NCI-H2107 treated with DMSO at 0.1 percent for 48 hours (cell line): ENCODE data around the gene RPP40.

ENCODE experiments used
- DNase-seq: peaks from one replicate; lab custom pipeline; 2025; ENCODE audit not compliant: unreplicated experiment; lab: John Stamatoyannopoulos, UW

The RPP40 gene

DNA sequence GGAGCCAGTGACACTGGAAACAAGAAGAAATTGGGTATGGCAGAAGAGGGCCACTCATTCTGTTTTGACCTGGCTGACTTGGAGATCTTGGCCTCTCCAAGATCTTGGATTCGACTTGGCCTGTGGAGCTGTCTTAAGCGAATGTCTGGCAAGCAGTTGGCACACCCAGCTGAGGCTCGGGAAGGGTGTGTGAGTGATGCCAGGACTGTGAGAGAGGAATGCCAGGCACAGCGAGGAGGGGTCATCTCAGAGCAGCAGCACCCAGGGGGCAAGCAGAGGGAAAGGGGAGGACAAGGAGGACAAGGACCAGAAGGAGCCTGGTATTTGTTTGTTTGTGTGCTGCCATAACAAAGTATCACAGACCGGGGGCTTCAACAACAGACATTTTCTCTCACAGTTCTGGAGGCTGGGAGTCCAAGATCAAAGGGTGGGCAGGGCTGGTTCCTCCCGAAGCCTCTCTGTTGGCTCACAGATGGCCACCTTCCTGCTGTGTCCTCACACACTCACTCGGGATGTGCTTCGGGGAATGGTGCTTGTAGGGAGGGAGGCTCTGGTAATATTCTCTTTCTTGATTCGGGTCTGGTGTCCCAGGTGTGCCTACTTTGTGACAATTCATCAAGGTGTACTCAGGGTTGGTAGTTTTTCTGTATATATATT, 33.0 kb downstream of the RPP40 start:
- no peak for DNase-seq

DNA sequence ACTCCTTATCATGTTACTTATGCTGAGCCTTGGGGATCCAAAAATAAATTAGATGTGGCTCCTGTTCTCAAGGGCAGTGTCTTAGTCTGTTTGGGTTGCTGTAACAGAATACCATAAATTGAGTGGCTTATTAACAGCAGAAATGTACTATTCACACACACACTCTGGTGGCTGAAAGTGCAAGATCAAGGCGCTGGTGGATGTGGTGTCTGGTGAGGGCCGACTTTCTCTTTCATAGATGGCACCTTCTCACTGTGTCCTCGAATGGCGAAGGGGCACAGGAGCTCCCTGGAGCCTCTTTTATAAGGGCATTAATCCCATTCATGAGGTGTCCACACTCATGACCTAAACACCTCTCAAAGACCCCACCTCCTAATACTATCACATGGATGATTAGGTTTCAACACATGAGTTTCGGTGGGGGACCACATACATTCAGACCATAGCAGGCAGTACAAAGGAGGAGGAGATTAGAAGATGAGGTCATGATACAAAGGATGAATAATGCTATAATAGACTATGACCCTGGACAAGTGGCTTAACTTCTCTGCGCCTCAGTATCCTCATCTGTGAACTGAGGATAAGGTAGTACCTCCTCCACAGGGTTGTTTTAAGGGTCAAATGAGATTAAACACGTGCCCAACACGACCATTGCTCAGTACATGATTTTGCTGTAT, 34.1 kb downstream of the RPP40 start:
- no peak for DNase-seq

DNA sequence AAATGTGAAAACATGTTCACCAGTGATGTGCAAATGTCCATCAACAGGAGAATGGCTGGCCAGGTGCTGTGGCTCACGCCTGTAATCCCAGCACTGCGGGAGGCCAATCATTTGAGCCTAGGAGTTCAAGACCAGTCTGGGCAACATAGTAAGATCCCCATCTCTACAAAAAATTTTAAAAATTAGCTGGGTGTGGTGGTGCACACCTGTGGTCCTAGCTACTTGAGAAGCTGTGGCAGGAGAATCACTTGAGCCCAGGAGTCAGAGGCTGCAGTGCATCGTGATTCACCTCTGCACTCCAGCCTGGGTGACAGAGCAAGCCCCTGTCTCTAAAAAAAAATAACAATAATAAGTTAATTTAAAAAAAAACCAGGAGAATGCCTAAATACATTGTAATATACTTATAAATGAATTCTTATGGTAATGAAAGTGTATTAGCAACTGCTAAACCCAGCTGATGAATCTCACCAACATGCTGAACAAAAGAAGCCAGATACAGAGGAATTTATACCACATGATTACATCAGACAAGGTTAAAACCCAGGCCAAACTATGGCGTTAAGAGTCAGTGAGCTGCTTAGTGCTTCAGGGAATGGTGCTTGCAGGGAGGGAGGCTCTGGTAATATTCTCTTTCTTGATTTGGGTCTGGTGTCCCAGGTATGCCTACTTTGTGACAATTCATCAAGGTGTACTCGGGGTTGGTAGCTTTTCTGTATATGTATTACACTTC, 36.4 kb downstream of the RPP40 start:
- DNase-seq, result no peak

DNA sequence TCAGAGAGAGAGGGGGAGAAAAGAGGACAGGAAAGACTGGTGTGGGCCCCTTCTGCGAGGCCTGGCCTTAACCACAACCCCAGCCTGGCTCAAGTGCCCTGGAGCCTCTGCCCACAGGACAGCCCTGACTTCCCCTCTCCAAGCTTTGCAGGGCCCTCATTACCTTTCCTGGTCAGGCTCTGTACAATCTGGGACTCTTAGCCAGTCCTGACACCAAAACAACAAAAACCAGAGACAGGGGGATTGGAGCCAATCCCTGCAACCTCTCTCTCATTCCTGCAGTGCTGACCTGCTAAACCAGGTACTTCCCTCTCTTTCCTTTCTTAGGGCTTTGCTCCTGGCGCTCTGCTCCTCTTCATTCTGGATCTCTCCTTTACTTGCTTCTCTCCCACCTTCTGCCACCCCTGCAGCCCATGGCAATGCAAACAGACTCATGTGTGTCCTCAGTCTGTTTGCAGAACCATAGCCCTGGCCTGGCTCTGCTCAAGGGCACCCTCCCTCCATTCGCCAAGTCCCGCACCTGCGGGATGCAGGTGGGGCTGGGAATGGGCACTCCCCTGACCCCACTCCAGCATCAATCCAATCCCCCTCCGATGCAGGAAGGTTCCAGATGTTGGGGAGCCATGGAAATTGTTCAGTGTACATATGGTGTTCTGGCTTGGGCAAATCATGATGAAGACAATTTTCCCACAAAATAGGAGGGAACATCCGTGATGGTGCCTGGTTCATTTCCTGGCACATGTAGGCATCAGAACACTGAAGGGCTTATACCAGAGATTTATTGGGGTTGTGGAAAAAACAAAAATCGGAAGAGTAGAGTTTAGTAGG, 38.1 kb downstream of the RPP40 start:
- no peak for DNase-seq

DNA sequence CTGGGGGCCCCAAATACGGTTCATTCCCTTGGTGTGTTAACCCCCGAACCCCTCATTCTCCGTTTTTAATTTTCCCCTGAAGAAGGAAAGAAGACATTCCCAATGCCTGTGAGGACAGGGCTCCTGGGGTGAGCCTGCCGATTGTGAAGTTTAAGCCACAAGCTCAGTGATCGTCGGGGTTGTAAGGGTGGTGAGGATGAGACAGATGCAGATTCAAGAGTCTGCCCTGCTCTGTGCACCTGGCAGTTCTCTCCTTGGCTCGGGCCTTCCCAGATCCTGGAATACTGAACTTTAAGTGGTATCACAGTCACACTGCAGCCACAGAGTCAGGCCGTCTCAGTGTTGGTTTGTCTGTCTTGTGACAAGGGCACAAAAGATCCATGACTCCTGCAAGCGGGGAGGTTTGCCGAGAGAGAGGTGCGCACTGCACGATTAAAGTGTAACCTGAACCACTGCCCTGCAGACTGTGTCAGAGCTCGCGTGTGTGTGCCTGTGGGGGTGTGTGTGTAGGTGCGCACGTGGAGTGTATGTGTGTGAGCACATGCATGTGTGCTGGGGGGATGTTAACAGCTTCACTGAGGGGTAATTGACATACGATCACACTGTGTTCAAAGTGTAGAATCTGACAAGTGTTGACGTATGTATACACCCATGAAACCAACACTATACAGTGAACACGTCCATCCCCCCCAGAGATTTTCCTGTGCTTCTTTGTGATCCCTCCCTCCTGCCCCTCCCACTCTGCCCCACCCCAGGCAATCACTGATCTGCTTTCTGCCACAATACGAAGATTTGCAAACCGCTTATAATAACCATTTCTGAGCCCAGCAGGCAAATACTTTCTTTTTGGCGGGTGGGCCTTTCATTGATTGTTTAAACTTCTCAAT, 38.9 kb downstream of the RPP40 start:
- no peak for DNase-seq

DNA sequence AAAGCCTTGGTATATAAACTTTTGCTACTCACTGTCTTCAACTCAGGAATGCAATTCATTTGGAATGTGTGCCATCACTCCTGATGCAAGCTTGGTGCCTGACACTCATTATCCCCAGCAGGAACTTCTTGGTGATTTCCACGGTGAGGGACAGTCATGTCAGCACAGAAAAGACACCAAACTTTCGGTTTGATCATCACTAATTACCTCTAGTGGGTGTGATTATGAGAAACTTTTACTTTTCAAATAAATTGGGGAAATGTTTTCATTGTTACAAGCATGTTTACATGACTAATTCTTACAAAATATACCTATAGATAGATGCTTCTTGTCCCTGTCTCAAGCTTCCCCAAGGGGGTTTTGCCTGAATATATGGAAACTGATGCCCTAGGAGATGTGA, 40.9 kb downstream of the RPP40 start:
- DNase-seq, result no peak

DNA sequence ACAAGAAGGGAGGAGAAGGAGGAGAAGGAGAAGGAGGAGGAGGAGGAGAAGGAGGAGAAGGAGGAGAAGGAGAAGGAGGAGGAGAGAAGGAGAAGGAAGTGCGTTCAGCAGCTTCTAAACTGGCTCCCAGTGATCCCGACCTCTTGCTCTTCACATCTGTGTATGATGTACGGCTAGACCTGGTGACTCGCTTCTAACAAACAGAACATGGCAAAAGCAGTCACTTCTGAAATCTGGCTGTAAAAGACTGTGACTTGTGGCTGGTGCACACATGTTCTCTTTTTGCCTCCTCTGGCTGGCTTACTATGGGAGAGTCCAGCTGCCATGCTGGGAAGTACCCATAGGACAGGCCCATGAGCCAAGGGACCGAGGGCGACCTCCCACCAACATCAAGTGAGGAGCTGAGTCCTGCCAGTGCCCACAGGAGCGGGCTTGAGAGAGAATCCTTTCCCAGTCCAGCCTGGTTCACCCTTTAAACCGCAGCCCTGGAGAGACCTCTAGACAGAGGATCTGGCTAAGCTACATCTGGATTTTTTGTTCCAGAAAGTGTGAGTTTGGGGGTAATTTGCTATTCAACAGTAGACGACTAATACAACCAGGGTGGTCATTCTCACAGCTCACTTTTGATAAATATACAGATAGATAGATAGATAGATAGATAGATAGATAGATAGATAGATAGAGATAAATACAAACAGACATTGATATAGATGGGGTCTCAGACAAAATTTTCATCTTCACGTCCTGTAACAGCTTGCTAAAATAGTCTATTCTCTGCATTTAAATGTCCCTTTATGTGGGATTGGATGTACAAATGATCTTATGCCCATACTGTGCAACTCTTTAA, 42.3 kb downstream of the RPP40 start:
- DNase-seq, result no peak

DNA sequence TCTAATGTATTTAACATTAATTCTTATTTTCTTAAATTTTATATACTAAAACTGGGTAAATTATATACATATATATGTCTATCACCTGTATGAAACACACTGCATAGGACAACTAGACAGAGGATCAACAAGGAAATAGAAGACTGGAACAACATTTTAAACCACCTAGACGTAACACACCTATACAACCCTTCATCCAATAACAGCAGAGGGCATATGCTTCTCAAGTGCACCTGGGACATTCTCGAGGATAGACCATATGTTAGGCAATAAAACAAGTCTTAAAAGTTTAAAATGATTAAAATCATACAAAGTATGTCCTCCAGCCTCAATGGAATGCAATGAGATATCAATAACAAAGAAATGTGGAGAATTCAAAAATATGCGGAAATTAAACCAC, 45.2 kb downstream of the RPP40 start:
- DNase-seq, result no peak

DNA sequence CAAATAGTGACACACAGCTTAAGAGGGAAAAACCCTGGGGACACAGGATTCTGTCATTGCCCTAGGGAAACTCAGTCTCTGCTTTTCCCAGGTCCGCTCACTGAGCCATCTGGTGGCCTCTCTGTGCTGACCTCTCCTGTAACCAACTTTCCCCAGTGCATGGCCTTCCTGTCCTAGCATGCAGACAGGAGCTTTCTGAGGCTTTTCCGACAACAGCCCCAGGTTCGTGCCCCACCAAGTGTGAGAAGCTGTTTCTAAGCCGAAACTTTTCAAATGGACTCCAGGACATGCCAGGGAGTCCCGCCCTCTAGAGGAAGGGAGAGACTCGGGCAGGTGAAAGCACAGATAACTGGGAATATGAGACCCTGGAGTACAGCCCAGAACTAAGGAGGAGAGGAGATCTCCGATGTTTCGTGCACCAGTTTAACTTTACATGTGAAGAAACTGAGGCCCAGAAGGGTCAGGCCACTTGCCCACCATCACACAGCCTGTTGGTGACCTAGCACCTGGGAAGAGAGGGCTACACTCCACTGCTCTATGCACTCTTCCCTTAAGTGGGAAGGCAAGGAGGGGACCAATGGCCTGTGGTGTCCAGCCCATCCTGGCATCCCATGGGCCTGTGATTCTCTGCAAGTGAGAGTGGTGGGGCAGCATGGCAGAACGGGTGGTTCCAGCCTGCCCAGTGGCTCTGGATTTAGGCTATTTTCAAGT, 46.2 kb downstream of the RPP40 start:
- DNase-seq, result no peak

DNA sequence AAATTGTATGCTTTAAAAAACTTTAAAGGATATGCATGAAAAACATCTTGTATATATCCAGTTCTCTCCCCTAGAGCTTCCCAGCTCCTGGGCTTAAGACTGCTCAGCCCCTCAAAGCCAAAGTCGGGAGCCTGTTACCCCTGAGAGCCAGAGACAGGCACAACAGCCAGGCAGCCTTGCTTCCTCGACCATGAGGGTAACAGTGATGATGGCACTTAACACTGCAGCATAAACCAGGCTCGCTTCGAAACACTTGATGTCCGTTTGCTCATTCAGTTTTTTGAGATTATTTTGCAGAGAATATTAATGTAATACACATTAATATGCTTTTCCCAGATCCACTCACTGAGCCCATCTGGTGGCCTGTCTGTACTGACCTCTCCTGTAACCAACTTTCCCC, 47.2 kb downstream of the RPP40 start:
- no peak for DNase-seq

DNA sequence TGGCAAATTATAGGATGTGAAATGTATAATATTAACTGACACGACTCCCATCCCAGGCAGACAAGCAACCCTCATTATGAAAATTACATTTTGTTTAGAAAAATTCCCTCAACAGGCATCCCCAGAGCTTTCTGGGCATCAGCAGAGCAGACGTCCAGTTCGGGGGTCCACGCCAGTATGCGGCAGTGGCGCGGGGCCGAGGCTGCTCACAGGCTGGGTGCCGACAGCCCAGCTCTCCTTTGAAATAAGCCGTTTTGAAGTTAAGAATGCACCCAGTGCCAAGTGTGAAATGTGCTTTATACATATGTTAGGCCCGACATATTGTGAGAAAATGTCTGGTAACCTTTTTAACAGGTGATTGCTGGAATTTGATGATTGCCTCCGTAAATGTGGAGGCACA, 50.4 kb downstream of the RPP40 start:
- no peak for DNase-seq

DNA sequence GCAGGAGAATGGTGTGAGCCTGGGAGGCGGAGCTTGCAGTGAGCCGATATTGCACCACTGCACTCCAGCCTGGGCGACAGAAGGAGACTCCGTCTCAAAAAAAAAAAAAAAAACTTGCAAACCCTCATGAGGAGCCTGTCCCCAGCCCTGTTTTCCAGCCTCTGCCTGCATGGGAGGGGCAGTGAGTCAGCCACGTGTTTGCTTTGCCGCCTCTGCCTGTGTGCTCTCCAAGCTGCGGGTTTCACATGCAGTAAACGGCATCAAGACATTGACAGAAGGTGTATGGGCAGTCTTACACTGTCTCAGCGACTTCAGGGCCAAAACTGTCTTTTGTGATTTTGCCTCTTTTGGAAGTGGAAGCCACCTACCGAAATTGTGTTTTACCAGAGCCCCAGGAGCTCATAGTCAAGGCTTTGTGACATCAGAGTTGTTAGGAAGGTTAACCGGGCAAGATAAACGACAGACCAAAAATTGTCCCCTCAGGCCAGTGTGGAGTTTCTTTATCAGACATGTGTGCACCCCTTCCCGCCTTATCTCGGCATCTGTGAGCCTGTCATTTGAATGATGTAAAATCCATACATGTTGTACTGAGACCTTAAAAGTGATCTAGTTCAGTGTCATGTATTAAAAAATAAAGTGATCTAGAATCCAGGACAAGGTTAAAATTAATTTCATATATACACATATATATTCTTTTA, 52.9 kb downstream of the RPP40 start:
- no peak for DNase-seq

DNA sequence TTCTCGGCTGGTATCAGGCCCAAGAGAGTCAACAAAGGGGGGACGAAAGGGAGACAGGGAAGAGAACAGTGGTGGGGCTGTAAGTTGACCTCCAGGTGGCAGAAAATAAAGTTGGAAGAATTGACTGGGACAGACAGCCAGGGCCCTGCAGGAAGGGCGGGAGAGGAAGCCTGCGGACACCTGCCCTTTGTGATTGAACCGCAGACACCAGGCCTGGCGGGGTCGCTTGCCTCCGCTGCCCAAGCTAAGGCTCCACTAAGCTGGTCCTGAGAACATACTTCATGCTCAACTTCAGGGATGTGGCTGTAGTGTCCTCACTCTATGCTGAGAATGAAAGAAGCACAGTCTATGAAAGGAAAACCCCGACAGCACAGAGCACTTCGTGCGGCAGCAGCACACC, 53.8 kb downstream of the RPP40 start:
- DNase-seq, result no peak

DNA sequence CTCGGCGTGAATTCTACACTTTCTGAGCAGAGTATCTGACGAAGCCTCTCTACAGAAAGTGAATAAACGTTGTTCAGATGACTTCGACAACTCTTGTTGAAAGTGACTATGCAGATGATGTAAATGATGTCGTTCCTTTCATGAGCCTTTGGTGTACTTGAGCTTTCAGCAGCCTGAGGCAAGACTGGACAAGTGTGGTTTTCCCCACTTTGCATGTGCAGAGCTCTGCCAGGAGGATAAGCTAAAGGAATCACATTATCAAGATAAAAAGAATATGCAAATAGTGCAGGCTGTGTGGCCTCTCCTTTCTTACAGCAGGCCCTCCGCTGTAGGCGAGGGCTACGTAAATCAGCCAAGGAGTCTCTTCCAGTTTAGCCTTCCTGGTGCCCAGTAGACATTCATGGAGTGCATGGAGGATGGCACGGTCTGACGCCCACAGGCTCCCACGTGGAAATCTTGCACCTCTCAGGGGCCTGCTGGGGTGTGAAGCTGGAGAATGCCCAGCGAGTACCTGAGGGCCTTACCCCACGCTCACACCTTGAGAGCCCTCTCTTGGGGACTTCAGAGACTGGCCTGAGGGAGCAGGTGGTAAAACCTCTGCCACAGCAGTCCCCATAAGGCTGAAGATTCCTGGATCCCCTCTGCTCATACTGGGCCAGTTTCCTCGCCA, 54.9 kb downstream of the RPP40 start:
- DNase-seq, result no peak

DNA sequence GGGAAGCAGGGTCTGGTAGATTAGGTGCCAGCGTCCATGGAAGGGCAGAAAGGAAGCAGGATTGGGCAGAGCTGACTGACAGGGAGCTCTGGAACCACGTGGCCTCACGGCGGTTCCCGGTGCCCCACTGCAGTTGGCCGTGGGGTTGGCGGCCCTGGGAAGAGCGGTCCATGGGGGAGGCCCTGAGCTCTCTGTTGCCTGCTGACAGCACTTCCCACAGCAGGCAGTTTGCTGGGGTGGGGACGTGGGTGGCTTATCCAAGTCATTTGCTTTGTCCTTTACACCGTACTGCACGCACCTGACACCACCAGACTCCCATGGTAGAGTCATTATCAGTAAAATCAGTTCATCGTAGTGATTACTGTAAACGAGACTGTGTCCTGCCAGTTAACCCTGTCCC, 56.1 kb downstream of the RPP40 start:
- DNase-seq, result no peak

DNA sequence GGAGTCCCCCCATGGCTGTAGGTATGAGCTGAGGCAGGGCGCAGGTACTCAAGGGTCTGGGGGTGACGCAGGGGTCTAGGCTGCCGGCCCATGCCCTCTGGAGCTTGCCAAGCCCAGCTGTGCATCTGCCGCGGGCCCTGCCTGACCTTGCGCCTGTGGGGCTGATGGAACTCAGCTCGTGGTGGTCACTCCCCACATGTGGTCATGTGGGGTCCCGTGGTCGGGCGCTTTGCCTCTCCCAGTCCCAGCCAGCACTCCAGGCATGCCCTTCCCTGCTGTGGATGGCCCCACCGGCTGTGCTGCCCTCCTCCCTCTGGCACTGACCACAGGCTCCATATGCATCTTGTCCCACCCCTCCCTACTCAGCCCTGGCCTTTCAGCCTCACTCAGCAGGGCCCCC, 57.3 kb downstream of the RPP40 start:
- DNase-seq, result no peak
